ENCODE measurements around the gene COQ3.

DNA sequence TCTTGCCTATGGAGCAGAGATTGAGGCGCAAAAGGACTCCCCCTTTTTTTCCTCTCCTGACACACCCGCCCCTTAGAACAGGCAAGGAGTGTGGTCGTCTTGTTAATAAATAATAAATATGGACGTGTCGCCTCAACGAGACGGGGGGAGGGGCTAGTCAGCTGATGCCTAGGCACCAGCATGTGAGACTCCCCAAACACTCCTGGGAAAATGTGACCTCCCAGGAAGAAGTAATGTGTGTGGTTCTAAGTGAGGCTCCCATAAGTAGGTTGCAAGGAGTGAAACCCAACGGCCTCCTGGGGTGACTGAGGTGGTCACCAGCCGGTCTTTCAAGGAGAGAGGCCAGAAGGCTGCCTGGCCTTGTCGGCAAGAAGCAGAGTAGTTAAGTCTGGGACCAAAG lies 43.4 kb downstream of the COQ3 start:
- no peak for TF ChIP-seq EZH2phosphoT487 (IDR thresholded peaks at IDR 0.05; ENCODE audit: borderline replicate concordance, low read depth, low read length)
- TF ChIP-seq, protein P1, sequence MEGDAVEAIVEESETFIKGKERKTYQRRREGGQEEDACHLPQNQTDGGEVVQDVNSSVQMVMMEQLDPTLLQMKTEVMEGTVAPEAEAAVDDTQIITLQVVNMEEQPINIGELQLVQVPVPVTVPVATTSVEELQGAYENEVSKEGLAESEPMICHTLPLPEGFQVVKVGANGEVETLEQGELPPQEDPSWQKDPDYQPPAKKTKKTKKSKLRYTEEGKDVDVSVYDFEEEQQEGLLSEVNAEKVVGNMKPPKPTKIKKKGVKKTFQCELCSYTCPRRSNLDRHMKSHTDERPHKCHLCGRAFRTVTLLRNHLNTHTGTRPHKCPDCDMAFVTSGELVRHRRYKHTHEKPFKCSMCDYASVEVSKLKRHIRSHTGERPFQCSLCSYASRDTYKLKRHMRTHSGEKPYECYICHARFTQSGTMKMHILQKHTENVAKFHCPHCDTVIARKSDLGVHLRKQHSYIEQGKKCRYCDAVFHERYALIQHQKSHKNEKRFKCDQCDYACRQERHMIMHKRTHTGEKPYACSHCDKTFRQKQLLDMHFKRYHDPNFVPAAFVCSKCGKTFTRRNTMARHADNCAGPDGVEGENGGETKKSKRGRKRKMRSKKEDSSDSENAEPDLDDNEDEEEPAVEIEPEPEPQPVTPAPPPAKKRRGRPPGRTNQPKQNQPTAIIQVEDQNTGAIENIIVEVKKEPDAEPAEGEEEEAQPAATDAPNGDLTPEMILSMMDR (conservative IDR thresholded peaks at IDR 0.05; ENCODE audit: low read length): no peak
